ENCODE data around the gene TRAK1.

GRCh38 chr3:42202217-42202865 lies 111.2 kb downstream of the TRAK1 start:
- no peak for TF ChIP-seq CTCF (IDR thresholded peaks at IDR 0.05)
- TF ChIP-seq POLR2A (IDR thresholded peaks at IDR 0.05), result no peak
- TF ChIP-seq POLR2AphosphoS5 (IDR thresholded peaks at IDR 0.05), result no peak

Data from breast epithelium (tissue), 3 donors.